GM12864 (cell line): ENCODE data around the gene RUFY3.

ENCODE experiments used
- DNase-seq: peaks from one replicate; pipeline ENCODE4 v3.0.0-alpha.2; 2011; ENCODE audit warnings: low read depth
- H3K4me3 ChIP-seq: 2 replicates; pipeline ENCODE4 v1.5.1; 2011; ENCODE audit warnings: mild to moderate bottlenecking, low read depth, low read length, control low read depth
- CTCF ChIP-seq: IDR thresholded peaks from 2 replicates; pipeline ENCODE4 v1.5.1; 2011; ENCODE audit warnings: low read depth, mild to moderate bottlenecking, moderate library complexity, low read length, control low read depth, inconsistent platforms; ENCODE audit errors: missing control alignments

The RUFY3 gene

GRCh38 chr4:70749313-70749712 is 27.5 kb downstream of the RUFY3 start:
- H3K4me3 ChIP-seq = no peak overlapping the region
- no peak for TF ChIP-seq CTCF
- peak; percentile 18 for DNase-seq

- DNase-seq = no peak
- TF ChIP-seq CTCF = no peak
- H3K4me3 ChIP-seq = no peak overlapping the region
Observed at GRCh38 chr4:70752236-70752635, 30.5 kb downstream of the RUFY3 start.

- DNase-seq = no peak
- H3K4me3 ChIP-seq = no peak overlapping the region
- TF ChIP-seq CTCF = no peak
Observed at GRCh38 chr4:70753630-70754029, 31.9 kb downstream of the RUFY3 start.

- no peak for TF ChIP-seq CTCF
- no peak overlapping the region; the same call in 1 of the 2 replicates for H3K4me3 ChIP-seq
- peak; percentile 25 for DNase-seq
Observed at GRCh38 chr4:70754470-70754869, 32.7 kb downstream of the RUFY3 start.

GRCh38 chr4:70754990-70755688 is 33.4 kb downstream of the RUFY3 start:
- DNase-seq = no peak
- TF ChIP-seq CTCF = no peak
- peak overlapping the region; percentile 30; the same call in 1 of the 2 replicates for H3K4me3 ChIP-seq

GRCh38 chr4:70759126-70759525 is 37.4 kb downstream of the RUFY3 start:
- no peak for TF ChIP-seq CTCF
- DNase-seq = no peak
- H3K4me3 ChIP-seq = no peak overlapping the region

- no peak overlapping the region for H3K4me3 ChIP-seq
- no peak for TF ChIP-seq CTCF
- no peak for DNase-seq
Observed at GRCh38 chr4:70759627-70760026, 37.9 kb downstream of the RUFY3 start.
